Measurements from ENCODE around the gene ELFN1. TPM values are rescaled to one million over a fixed set of nuclear protein-coding genes. Genes with fewer than 3 reads are reported as not detected.

The ELFN1 gene
- polyA plus RNA-seq, 1 of the 3 experiments (the other 2 are of a cell fraction) = 0.05 TPM

GRCh38 chr7:1767524-1767923 lies 97.4 kb downstream of the ELFN1 start:
- Histone ChIP-seq H3K4me3 (ENCODE audit: low read depth in 2 of 2, low read length in 1 of 2) (no peak overlapping the region), H3K36me3 (replicated peaks in 1 of 2; ENCODE audit: control insufficient read depth in 1 of 2, insufficient read depth in 2 of 2, low read length in 1 of 2) (no peaks in the 10 kb centered on the region), H4K20me1 (ENCODE audit: insufficient read depth) (no peaks in the 10 kb centered on the region), H3F3A (replicated peaks; ENCODE audit: insufficient read depth) (no peaks in the 10 kb centered on the region), H3K9me2 (no peaks in the 10 kb centered on the region), H3K79me2 (ENCODE audit: insufficient read depth) (no peaks in the 10 kb centered on the region), H3K27ac (ENCODE audit: low read depth in 2 of 2, low read length in 1 of 2) (no peak overlapping the region), H3K4me1 (ENCODE audit: control insufficient read depth in 1 of 2, insufficient read depth in 2 of 2, low read depth in 1 of 2, low read length in 1 of 2) (no peaks in the 10 kb centered on the region), H3K4me2 (no peak overlapping the region), H3K9ac (no peak overlapping the region), H3K27me3 (ENCODE audit: insufficient read depth) (no peaks in the 10 kb centered on the region), H2AFZ (ENCODE audit: low read depth) (no peak overlapping the region), H3K9me3 (no peaks in the 10 kb centered on the region)
- TF ChIP-seq SMC3 (IDR thresholded peaks at IDR 0.05; ENCODE audit: low read depth, low read length) (peak; percentile 30; the same call in 1 of the 2 replicates), EP300 (IDR thresholded peaks at IDR 0.05; ENCODE audit: borderline replicate concordance in 1 of 2, low read depth in 1 of 2, low read length in 1 of 2) (no peak), NRF1 (IDR thresholded peaks at IDR 0.05; ENCODE audit: low read depth, low read length) (no peak), RAD21 (IDR thresholded peaks at IDR 0.05; ENCODE audit: low read length) (peak; percentile 45), USF1 (IDR thresholded peaks at IDR 0.05; ENCODE audit: borderline replicate concordance, low read depth) (no peak)
- peak; percentile 68 for DNase-seq
- CTCF ChIA-PET = interaction anchor here (0.7 to 2.1 kb wide), 5 partner anchors 9 to 138 kb away, joined by 3 to 7 read pairs (median 3); no protein-coding TSS in a partner anchor
- WGBS (ENCODE audit: low lambda C conversion rate) = 61% methylated on average over 10 of the region's 10 CpGs
- POLR2A ChIA-PET = interaction anchor here (0.7 kb wide), 1 partner anchor 78 kb away, joined by 4 read pairs; no protein-coding TSS in a partner anchor

GRCh38 chr7:1768832-1769231 lies 98.8 kb downstream of the ELFN1 start:
- Histone ChIP-seq H3K4me3 (ENCODE audit: low read depth in 2 of 2, low read length in 1 of 2) (no peak overlapping the region), H3K9me3 (no peaks in the 10 kb centered on the region), H3K4me1 (ENCODE audit: control insufficient read depth in 1 of 2, insufficient read depth in 2 of 2, low read depth in 1 of 2, low read length in 1 of 2) (no peaks in the 10 kb centered on the region), H3F3A (replicated peaks; ENCODE audit: insufficient read depth) (no peaks in the 10 kb centered on the region), H3K4me2 (no peak overlapping the region), H3K36me3 (replicated peaks in 1 of 2; ENCODE audit: control insufficient read depth in 1 of 2, insufficient read depth in 2 of 2, low read length in 1 of 2) (no peaks in the 10 kb centered on the region), H3K9me2 (no peaks in the 10 kb centered on the region), H3K79me2 (ENCODE audit: insufficient read depth) (no peaks in the 10 kb centered on the region), H3K9ac (no peak overlapping the region), H3K27ac (ENCODE audit: low read depth in 2 of 2, low read length in 1 of 2) (no peak overlapping the region), H2AFZ (ENCODE audit: low read depth) (no peak overlapping the region), H4K20me1 (ENCODE audit: insufficient read depth) (no peaks in the 10 kb centered on the region), H3K27me3 (ENCODE audit: insufficient read depth) (no peaks in the 10 kb centered on the region)
- no peak for TF ChIP-seq REST (IDR thresholded peaks at IDR 0.05; ENCODE audit: low read depth, low read length)
- no peak for TF ChIP-seq USF2 (IDR thresholded peaks at IDR 0.05; ENCODE audit: borderline replicate concordance, low read depth, low read length)
- peak; percentile 89 for TF ChIP-seq PBX3 (IDR thresholded peaks at IDR 0.05)
- TF ChIP-seq EP300 (IDR thresholded peaks at IDR 0.05; ENCODE audit: borderline replicate concordance in 1 of 2, low read depth in 1 of 2, low read length in 1 of 2) = no peak
- TF ChIP-seq MAX (IDR thresholded peaks at IDR 0.05; ENCODE audit: low read depth) = no peak
- TF ChIP-seq ZBTB33 (IDR thresholded peaks at IDR 0.05; ENCODE audit: borderline replicate concordance, low read depth) = no peak
- no peak for TF ChIP-seq RFX5 (IDR thresholded peaks at IDR 0.05; ENCODE audit: low read length)
- no peak for TF ChIP-seq FOSL2 (IDR thresholded peaks at IDR 0.05; ENCODE audit: borderline replicate concordance, low read depth)
- POLR2A ChIA-PET = no interaction called here
- CTCF ChIA-PET = interaction anchor here (1.1 to 2.1 kb wide), 3 partner anchors 10 to 190 kb away, joined by 3 to 6 read pairs (median 3); no protein-coding TSS in a partner anchor
- peak; percentile 55 for DNase-seq
- WGBS (ENCODE audit: low lambda C conversion rate) = 50% methylated on average over 7 of the region's 7 CpGs
